ENCODE measurements around the gene DLL3. TPM values are rescaled to one million over a fixed set of nuclear protein-coding genes. Genes with fewer than 3 reads are reported as not detected.

DLL3 gene
- polyA plus RNA-seq, 1 donor from 2014 or later, result 35.5 TPM

DNA sequence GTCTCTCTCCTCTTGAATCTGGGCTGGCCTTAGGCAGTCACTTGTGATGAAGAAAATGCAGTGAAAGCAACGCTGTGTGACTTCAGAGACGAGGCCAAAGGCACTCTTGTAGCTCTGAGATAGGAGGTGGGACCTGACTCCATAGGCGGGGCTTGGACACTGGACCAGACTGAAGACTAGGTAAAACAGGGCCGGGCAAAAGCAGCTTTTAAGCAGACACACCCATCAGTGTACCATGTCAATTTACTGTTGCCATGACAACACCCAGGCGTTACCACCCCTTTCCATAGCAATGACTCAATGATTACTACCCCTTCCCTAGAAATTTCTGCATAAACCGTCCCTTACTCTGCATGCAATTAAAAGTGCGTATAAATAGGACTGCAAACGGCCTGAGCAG, 47.9 kb downstream of the DLL3 start:
- H3K27ac ChIP-seq (ENCODE audit: low read length), result no peak overlapping the region
- H3K9ac ChIP-seq (ENCODE audit: low read length), result no peak overlapping the region
- no peaks in the 10 kb centered on the region for H3K9me2 ChIP-seq (ENCODE audit: insufficient read depth, low read length)
- no peak for TF ChIP-seq MXI1 (conservative IDR thresholded peaks at IDR 0.05; ENCODE audit: poor library complexity, severe bottlenecking)
- H3K36me3 ChIP-seq (ENCODE audit: insufficient read depth, low read length), result no peaks in the 10 kb centered on the region
- no peak overlapping the region for H3K4me3 ChIP-seq (ENCODE audit: low read length)
- no peaks in the 10 kb centered on the region for H3K79me2 ChIP-seq (replicated peaks; ENCODE audit: insufficient read depth, low read length)
- H3K27me3 ChIP-seq (ENCODE audit: insufficient read depth, low read depth, low read length), result no peaks in the 10 kb centered on the region
- no peak overlapping the region for H3K4me2 ChIP-seq (ENCODE audit: low read length)
- H2AFZ ChIP-seq (ENCODE audit: low read depth, low read length), result no peak overlapping the region
- no peaks in the 10 kb centered on the region for H3K9me3 ChIP-seq (ENCODE audit: low read length)
- H3F3A ChIP-seq (ENCODE audit: insufficient read depth, low read length, poor library complexity, severe bottlenecking), result no peaks in the 10 kb centered on the region
- H4K20me1 ChIP-seq (ENCODE audit: insufficient read depth), result no peaks in the 10 kb centered on the region

DNA sequence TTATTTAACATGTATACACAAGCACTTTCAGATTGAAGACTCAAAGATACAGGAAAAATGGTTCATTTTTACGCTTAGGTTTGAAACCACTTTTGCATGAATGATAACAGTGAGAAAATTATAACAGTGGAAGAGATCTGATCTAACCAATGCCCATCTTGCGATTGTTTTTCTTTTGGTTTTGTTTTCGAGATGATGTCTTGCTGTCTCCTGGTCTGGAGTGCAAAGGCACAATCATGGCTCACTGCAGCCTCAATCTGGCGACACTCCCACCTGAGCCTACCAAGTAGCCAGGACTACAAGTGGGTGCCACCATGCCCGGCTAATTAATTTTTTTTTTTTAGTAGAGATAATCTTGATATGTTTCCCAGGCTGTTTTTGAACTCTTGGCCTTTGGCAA, 51.5 kb downstream of the DLL3 start:
- no peak overlapping the region for H3K4me2 ChIP-seq (ENCODE audit: low read length)
- no peak for TF ChIP-seq POLR2AphosphoS5 (IDR thresholded peaks at IDR 0.05)
- no peak for TF ChIP-seq CTCF (IDR thresholded peaks at IDR 0.05; ENCODE audit: poor library complexity, severe bottlenecking)
- TF ChIP-seq TAF1 (IDR thresholded peaks at IDR 0.05; ENCODE audit: low read depth), result no peak
- no peak for TF ChIP-seq REST (IDR thresholded peaks at IDR 0.05; ENCODE audit: borderline replicate concordance)
- no peak for TF ChIP-seq RAD21 (conservative IDR thresholded peaks at IDR 0.05)
- no peak for TF ChIP-seq EZH2 (IDR thresholded peaks at IDR 0.05; ENCODE audit: borderline replicate concordance, insufficient read depth, low read length, poor library complexity, severe bottlenecking)
- TF ChIP-seq MXI1 (conservative IDR thresholded peaks at IDR 0.05; ENCODE audit: poor library complexity, severe bottlenecking), result no peak
- TF ChIP-seq EP300 (conservative IDR thresholded peaks at IDR 0.05; ENCODE audit: poor library complexity, severe bottlenecking), result no peak
- H3K4me3 ChIP-seq (ENCODE audit: low read length), result no peak overlapping the region
- H3K9me2 ChIP-seq (ENCODE audit: insufficient read depth, low read length), result no peaks in the 10 kb centered on the region
- H3K79me2 ChIP-seq (replicated peaks; ENCODE audit: insufficient read depth, low read length), result no peaks in the 10 kb centered on the region
- H3K9me3 ChIP-seq (ENCODE audit: low read length), result no peaks in the 10 kb centered on the region
- no peaks in the 10 kb centered on the region for H3F3A ChIP-seq (ENCODE audit: insufficient read depth, low read length, poor library complexity, severe bottlenecking)
- H3K36me3 ChIP-seq (ENCODE audit: insufficient read depth, low read length), result no peaks in the 10 kb centered on the region
- no peak overlapping the region for H3K27ac ChIP-seq (ENCODE audit: low read length)
- H2AFZ ChIP-seq (ENCODE audit: low read depth, low read length), result no peak overlapping the region
- H4K20me1 ChIP-seq (ENCODE audit: insufficient read depth), result no peaks in the 10 kb centered on the region
- no peaks in the 10 kb centered on the region for H3K27me3 ChIP-seq (ENCODE audit: insufficient read depth, low read depth, low read length)
- no peak overlapping the region for H3K9ac ChIP-seq (ENCODE audit: low read length)

GRCh38 chr19:39553082-39553652, 54.4 kb downstream of the DLL3 start:
- TF ChIP-seq RAD21 (conservative IDR thresholded peaks at IDR 0.05), result no peak
- no peak for TF ChIP-seq TAF1 (IDR thresholded peaks at IDR 0.05; ENCODE audit: low read depth)
- TF ChIP-seq MXI1 (conservative IDR thresholded peaks at IDR 0.05; ENCODE audit: poor library complexity, severe bottlenecking), result no peak
- TF ChIP-seq EZH2 (IDR thresholded peaks at IDR 0.05; ENCODE audit: borderline replicate concordance, insufficient read depth, low read length, poor library complexity, severe bottlenecking), result no peak
- TF ChIP-seq POLR2AphosphoS5 (IDR thresholded peaks at IDR 0.05), result no peak
- TF ChIP-seq EP300 (conservative IDR thresholded peaks at IDR 0.05; ENCODE audit: poor library complexity, severe bottlenecking), result no peak
- no peak for TF ChIP-seq CTCF (IDR thresholded peaks at IDR 0.05; ENCODE audit: poor library complexity, severe bottlenecking)
- no peak for TF ChIP-seq SMC3 (conservative IDR thresholded peaks at IDR 0.05; ENCODE audit: poor library complexity)
- TF ChIP-seq REST (IDR thresholded peaks at IDR 0.05; ENCODE audit: borderline replicate concordance), result no peak
- no peaks in the 10 kb centered on the region for H3K79me2 ChIP-seq (replicated peaks; ENCODE audit: insufficient read depth, low read length)
- no peaks in the 10 kb centered on the region for H3K36me3 ChIP-seq (ENCODE audit: insufficient read depth, low read length)
- H3K4me2 ChIP-seq (ENCODE audit: low read length), result no peak overlapping the region
- H3K9ac ChIP-seq (ENCODE audit: low read length), result no peak overlapping the region
- no peak overlapping the region for H2AFZ ChIP-seq (ENCODE audit: low read depth, low read length)
- H3K27ac ChIP-seq (ENCODE audit: low read length), result no peak overlapping the region
- no peak overlapping the region for H3K4me3 ChIP-seq (ENCODE audit: low read length)
- H3K9me2 ChIP-seq (ENCODE audit: insufficient read depth, low read length), result no peaks in the 10 kb centered on the region
- no peaks in the 10 kb centered on the region for H3K27me3 ChIP-seq (ENCODE audit: insufficient read depth, low read depth, low read length)
- H3F3A ChIP-seq (ENCODE audit: insufficient read depth, low read length, poor library complexity, severe bottlenecking), result no peaks in the 10 kb centered on the region
- no peaks in the 10 kb centered on the region for H4K20me1 ChIP-seq (ENCODE audit: insufficient read depth)
- no peaks in the 10 kb centered on the region for H3K9me3 ChIP-seq (ENCODE audit: low read length)
